HS-5 (cell line): ENCODE results near the gene MAP4.

ENCODE experiments used
- DNase-seq: peaks from one replicate; pipeline ENCODE4 v3.0.0-alpha.2; 2012; ENCODE audit warnings: low read depth

The MAP4 gene

GRCh38 chr3:47863391-47864128 lies 152.7 kb downstream of the MAP4 start:
- no peak for DNase-seq

- DNase-seq: no peak
These were observed 156.1 kb downstream of the MAP4 start for GRCh38 chr3:47859956-47860605.

- no peak for DNase-seq
These were observed 159.1 kb downstream of the MAP4 start for GRCh38 chr3:47857151-47857550.

- no peak for DNase-seq
These were observed 159.5 kb downstream of the MAP4 start for GRCh38 chr3:47856669-47857068.

GRCh38 chr3:47855461-47856383 lies 160.5 kb downstream of the MAP4 start:
- DNase-seq: no peak

- DNase-seq: no peak
These were observed 161.3 kb downstream of the MAP4 start for GRCh38 chr3:47854720-47855455.

- no peak for DNase-seq
These were observed 161.9 kb downstream of the MAP4 start for GRCh38 chr3:47854267-47854666.

- no peak for DNase-seq
These were observed 163.3 kb downstream of the MAP4 start for GRCh38 chr3:47852604-47853602.

- DNase-seq: no peak
These were observed 164.2 kb downstream of the MAP4 start for GRCh38 chr3:47851888-47852603.

GRCh38 chr3:47850564-47851410 lies 165.4 kb downstream of the MAP4 start:
- no peak for DNase-seq

GRCh38 chr3:47849699-47850563 lies 166.3 kb downstream of the MAP4 start:
- DNase-seq: no peak

- no peak for DNase-seq
These were observed 167.0 kb downstream of the MAP4 start for GRCh38 chr3:47849186-47849698.

- no peak for DNase-seq
These were observed 167.6 kb downstream of the MAP4 start for GRCh38 chr3:47848599-47849117.

- no peak for DNase-seq
These were observed 168.3 kb downstream of the MAP4 start for GRCh38 chr3:47847801-47848518.

- DNase-seq: no peak
These were observed 169.0 kb downstream of the MAP4 start for GRCh38 chr3:47847260-47847659.

GRCh38 chr3:47846880-47847248 lies 169.4 kb downstream of the MAP4 start:
- no peak for DNase-seq
